ENCODE measurements around the gene BTNL9.

- no peak for TF ChIP-seq POLR2A (IDR thresholded peaks at IDR 0.05; ENCODE audit: extremely low read depth, insufficient read length)
- TF ChIP-seq CTCF (IDR thresholded peaks at IDR 0.05; ENCODE audit: low read depth, low read length): no peak
These were observed 29.9 kb downstream of the BTNL9 start for GRCh38 chr5:181069767-181070491.

All from NB4 (cell line).